Stimulated activated CD4-positive, alpha-beta T cell treated with anti-CD3 and anti-CD28 coated beads, Interleukin-12 subunit alpha, Interleukin-12 subunit beta, amount 100 ng/mL, for 24 hours (primary cell): ENCODE data around the gene NAP1L3.

Experiments used
- DNase-seq, 2 experiments: peaks; one replicate each; pipeline ENCODE4 v3.0.0-alpha.2; 2020; ENCODE audit warnings: low read depth in 2 of 2

NAP1L3 gene, protein sequence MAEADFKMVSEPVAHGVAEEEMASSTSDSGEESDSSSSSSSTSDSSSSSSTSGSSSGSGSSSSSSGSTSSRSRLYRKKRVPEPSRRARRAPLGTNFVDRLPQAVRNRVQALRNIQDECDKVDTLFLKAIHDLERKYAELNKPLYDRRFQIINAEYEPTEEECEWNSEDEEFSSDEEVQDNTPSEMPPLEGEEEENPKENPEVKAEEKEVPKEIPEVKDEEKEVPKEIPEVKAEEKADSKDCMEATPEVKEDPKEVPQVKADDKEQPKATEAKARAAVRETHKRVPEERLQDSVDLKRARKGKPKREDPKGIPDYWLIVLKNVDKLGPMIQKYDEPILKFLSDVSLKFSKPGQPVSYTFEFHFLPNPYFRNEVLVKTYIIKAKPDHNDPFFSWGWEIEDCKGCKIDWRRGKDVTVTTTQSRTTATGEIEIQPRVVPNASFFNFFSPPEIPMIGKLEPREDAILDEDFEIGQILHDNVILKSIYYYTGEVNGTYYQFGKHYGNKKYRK

DNA sequence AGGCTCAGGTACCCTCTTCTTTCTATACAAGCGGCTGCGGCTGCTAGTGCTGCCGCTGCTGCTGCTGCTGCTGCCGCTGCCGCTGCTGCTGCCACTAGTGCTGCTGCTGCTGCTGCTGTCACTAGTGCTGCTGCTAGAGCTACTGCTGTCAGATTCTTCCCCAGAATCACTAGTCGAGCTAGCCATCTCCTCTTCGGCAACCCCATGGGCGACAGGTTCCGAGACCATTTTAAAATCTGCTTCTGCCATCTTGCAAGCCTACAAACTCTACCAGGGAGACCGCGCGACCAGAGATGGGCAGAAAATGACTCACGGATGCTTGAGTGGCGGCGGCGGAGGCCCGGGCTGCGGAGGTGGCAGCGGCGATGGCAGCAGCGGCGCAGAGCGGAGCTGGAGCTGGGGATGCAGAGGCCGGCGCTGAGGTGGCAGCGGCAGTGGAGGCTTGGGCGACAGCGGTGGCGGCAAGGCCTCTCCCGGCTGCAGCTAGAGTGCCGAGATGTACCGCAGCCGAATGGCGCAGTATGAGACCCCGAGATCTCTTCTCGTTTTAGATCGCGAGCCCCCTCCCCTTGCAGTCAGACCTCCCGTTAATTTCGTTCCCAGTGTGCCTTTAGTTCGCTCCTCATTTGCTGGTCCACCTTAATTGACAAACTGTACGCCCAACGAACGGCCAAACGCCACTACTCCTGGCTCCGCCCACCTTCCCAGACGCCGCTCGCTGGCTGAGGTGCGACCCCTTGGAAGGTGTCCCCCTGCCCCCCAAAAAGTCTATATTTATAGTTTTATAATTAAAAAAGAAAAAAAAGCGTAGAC lies at the start of gene NAP1L3:
Gene NAP1L3 (minus strand): TSS at position 523 of the 813 bp plus-strand sequence. CDS start 274 bp downstream, at position 249.
- peak; percentile 31 to 45 for DNase-seq

DNA sequence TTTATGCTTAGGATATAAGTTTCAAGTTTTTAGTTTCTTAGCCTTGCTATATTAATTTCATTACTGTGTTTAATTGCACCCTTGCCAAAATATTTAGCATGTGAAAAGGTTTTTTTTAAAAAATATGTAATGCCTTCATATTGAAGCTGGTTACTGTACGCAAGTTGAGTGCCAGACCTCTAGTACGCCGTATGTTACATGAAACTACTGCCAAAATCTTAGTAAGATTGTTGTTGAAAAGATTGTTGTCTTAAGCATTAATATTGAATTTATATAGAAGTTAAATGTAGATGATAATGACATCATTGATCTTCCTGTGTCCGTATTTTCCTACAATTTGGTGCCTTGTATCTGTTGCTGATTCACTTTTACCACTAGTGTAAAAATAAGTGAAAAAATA lies 37.7 kb upstream of the NAP1L3 start:
- DNase-seq: no peak

DNA sequence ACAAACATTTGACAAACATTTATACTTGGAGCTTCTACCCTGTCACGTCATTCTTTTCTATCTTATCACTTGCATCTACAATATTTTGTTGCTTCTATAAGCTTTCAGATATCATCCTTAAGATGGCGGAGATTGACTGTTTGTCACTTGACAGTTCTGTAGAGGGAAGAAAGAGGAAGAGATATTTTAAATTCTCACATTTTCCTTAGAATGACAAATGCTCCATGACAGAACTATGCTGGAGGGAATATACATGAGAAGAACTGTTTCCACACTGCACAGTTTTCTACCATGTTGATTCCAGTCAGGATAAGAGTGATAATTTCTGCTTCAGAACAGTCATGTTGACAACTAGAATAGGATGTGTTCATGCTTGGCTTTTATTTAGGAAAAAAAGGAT lies 30.3 kb upstream of the NAP1L3 start:
- DNase-seq: no peak

DNA sequence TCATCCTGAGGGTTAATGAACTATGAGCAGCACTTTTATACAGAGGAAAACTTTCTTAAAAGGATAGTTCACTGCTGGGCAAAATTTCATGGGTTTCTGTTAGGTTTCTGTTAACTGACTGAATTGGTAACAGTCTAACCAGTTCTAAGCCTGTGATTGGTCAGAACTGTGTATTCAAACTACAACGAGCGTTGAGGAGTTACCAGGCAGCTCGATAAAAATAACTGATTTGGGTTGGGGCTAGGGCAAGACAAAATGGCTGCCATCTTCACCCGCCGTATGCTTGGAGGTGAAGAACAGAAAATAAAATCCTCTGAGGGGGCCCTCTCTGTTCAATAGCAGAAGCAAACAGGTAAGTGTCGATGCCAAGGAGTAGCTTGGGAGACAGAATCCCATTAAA lies 22.6 kb upstream of the NAP1L3 start:
- DNase-seq: no peak

DNA sequence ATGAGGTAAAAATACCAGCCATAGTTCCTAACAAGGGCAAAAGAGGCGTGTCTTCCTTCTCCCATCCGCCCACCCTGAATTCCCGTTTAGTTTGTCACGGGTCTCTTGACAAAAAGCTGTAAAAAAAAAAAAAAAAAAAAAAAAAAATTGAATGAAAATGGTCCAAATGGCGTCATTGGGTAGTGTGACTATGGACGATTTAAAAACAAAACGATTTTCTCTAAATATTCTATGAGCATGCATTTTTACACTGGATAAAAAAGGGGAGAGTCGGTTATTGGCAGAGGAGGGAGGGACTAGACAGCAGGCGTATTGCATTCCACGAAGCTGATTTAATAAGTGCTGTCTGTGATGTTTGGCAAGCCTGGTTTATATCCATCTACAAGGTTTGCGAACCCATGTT lies 492 bp upstream of the NAP1L3 start, which contains the start of gene FAM133A:
Gene FAM133A (plus strand): TSS at position 338 of the 403 bp plus-strand sequence. CDS start 35,214 bp downstream, outside the sequence.
- no peak for DNase-seq

DNA sequence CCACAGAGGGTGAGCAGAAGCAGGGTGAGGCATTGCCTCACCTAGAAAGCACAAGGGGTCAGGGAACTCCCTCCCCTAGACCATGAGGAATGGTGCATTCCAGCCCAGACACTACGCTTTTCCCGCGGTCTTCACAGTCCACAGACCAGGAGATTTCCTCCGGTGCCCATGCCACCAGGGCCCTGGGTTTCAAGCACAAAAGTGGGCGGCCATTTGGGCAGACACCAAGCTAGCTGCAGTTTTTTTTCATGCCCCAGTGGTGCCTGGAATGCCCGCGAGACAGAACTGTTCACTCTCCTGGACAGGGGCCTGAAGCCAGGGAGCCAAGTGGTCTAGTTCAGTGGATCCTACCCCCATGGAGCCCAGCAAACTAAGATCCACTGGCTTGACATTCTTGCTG lies 12.8 kb downstream of the NAP1L3 start:
- DNase-seq: no peak

DNA sequence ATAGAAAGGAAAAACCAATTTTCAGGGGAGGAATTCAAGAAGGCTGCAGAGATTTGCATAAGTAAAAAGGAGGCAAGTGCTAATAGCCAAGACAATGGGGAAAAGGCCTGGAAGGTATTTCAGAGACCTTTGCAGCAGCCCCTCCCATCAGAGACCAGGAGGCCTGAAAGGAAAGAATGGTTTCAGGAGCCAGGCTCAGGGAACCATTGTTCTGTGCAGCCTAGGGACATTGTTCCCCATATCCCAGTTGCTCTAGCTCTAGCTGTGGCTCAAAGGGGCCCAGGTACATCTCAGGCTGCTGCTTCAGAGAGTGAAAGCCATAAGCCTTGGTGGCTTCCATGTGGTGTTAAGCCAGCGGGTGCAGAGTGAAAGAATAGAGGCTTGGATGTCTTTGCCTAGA lies 24.0 kb downstream of the NAP1L3 start:
- DNase-seq: no peak

DNA sequence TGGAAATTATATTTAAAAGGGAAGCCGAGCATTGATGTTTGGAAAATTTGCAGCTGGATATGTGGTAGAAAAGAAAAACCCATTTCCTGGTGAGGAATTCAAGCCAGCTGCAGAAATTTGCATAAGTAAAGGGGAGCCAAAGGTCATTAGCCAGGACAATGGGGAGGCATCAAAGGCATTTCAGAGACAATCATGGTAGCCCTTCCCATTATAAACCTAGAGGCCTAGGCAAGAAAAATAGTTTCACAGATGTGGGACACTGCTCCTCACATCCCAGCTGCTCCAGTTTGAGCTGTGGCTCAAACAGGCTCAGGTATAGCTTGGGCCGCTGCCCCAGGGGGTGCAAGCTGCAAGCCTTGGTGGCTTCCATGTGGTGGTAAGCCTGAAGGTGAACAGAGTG lies 35.8 kb downstream of the NAP1L3 start:
- no peak for DNase-seq
